ENCODE results near the gene C2CD3.
"Not testable (repeated sequence)": the region's sequence is repeated elsewhere in the genome, so short reads cannot be mapped to it uniquely, and the experiment has no call there.

The C2CD3 gene

DNA sequence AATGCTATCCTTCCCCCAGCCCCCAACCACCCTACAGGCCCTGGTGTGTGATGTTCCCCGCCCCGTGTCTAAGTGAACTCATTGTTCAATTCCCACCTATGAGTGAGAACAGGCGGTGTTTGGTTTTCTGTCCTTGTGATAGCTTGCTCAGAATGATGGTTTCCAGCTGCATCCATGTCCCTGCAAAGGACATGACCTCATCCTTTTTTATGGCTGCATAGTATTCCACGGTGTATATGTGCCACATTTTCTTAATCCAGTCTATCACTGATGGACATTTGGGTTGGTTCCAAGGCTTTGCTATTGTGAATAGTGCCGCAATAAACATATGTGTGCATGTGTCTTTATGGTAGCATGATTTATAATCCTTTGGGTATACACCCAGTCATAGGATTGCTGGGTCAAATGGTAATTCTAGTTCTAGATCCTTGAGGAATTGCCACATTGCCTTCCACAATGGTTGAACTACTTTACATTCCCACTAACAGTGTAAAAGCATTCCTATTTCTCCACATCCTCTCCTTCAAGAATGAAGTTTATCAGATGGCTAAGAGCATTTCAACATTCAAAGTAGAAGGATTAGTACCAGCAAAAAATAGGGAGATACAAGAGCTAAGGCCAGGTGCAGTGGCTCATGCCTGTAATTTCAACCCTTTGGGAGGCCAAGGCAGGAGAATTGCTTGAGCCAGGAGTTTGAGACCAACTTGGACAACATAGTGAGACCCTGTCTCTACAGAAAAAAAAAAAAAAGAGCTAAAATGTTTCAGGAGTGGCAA is 50.4 kb downstream of the C2CD3 start:
- not testable (repeated sequence) for H3K9me3 Mint-ChIP-seq; H3K27me3 Mint-ChIP-seq; H3K4me3 Mint-ChIP-seq; H3K4me1 Mint-ChIP-seq (ENCODE audit: low read depth in 2 of 2); DNase-seq; H3K27ac Mint-ChIP-seq; ATAC-seq (replicated peaks)
- peaks cover 13% of the 10 kb centered on the region for H3K36me3 Mint-ChIP-seq (ENCODE audit: insufficient read depth)

DNA sequence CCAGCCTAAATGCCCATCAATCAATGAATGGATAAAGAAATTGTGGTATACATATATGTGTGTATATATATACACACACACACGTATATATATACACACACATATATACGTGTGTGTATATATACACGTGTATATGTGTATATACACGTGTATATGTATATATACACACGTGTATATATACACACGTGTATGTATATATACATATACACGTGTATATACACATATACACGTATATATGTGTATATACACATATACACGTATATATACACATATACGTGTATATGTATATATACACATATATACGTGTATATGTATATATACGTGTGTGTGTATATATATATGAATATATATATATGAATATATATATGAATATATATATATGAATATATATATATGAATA is 54.1 kb downstream of the C2CD3 start:
- H3K36me3 Mint-ChIP-seq (ENCODE audit: insufficient read depth) = peaks cover 37% of the 10 kb centered on the region
- no peak for ATAC-seq (replicated peaks)
- no peak overlapping the region for H3K27ac Mint-ChIP-seq
- H3K27me3 Mint-ChIP-seq = no peaks in the 10 kb centered on the region
- DNase-seq = no peak
- H3K4me3 Mint-ChIP-seq = no peak overlapping the region
- no peaks in the 10 kb centered on the region for H3K9me3 Mint-ChIP-seq
- no peaks in the 10 kb centered on the region for H3K4me1 Mint-ChIP-seq (ENCODE audit: low read depth in 2 of 2)

DNA sequence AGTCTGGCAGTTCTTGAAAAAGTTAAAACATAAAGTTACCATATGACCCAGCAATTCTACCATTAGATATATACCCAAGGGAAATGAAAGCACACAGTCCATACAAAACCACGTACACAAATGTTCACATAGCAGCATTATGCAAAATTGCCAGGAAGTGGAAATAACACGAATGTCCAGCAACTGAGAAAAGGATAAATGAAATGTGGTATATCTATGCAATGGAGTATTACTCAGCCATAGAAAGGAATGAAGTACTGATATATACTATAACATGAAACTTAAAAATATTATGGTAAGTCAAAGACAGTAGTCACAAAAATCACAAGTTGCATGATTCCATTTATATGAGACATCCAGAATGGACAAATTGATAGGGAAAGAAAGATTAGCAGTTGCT is 57.9 kb downstream of the C2CD3 start:
- DNase-seq = no peak
- peaks cover 37% of the 10 kb centered on the region for H3K36me3 Mint-ChIP-seq (ENCODE audit: insufficient read depth)
- no peaks in the 10 kb centered on the region for H3K9me3 Mint-ChIP-seq
- H3K4me3 Mint-ChIP-seq = no peak overlapping the region
- no peak for ATAC-seq (replicated peaks)
- no peaks in the 10 kb centered on the region for H3K4me1 Mint-ChIP-seq (ENCODE audit: low read depth in 2 of 2)
- H3K27me3 Mint-ChIP-seq = no peaks in the 10 kb centered on the region
- H3K27ac Mint-ChIP-seq = peak overlapping the region in 1 of 2 donors; percentile 46

GRCh38 chr11:74106124-74106523 is 64.7 kb downstream of the C2CD3 start:
- H3K27me3 Mint-ChIP-seq = no peaks in the 10 kb centered on the region
- H3K9me3 Mint-ChIP-seq = no peaks in the 10 kb centered on the region
- no peak overlapping the region for H3K4me3 Mint-ChIP-seq
- no peak overlapping the region for H3K27ac Mint-ChIP-seq
- no peaks in the 10 kb centered on the region for H3K4me1 Mint-ChIP-seq (ENCODE audit: low read depth in 2 of 2)
- DNase-seq (no peak), ATAC-seq (replicated peaks) (no peak)
- peaks cover 31% of the 10 kb centered on the region for H3K36me3 Mint-ChIP-seq (ENCODE audit: insufficient read depth)

- H3K36me3 Mint-ChIP-seq (ENCODE audit: insufficient read depth) = peaks cover 42% of the 10 kb centered on the region
- H3K4me1 Mint-ChIP-seq (ENCODE audit: low read depth in 2 of 2) = peaks cover 0 to 4% of the 10 kb centered on the region in 2 donors
- H3K27me3 Mint-ChIP-seq = no peaks in the 10 kb centered on the region
- ATAC-seq (replicated peaks) (no peak), DNase-seq (no peak)
- no peaks in the 10 kb centered on the region for H3K9me3 Mint-ChIP-seq
- no peak overlapping the region for H3K4me3 Mint-ChIP-seq
- H3K27ac Mint-ChIP-seq = peak overlapping the region; percentile 11 to 30
Measured at GRCh38 chr11:74102321-74102720, 68.5 kb downstream of the C2CD3 start.

GRCh38 chr11:74100735-74101134 is 70.1 kb downstream of the C2CD3 start:
- peaks cover 0 to 4% of the 10 kb centered on the region in 2 donors for H3K4me1 Mint-ChIP-seq (ENCODE audit: low read depth in 2 of 2)
- ATAC-seq (replicated peaks) (no peak), DNase-seq (no peak)
- peaks cover 50% of the 10 kb centered on the region for H3K36me3 Mint-ChIP-seq (ENCODE audit: insufficient read depth)
- no peaks in the 10 kb centered on the region for H3K9me3 Mint-ChIP-seq
- H3K4me3 Mint-ChIP-seq = no peak overlapping the region
- no peaks in the 10 kb centered on the region for H3K27me3 Mint-ChIP-seq
- H3K27ac Mint-ChIP-seq = no peak overlapping the region

GRCh38 chr11:74100231-74100630 is 70.6 kb downstream of the C2CD3 start:
- H3K27ac Mint-ChIP-seq = no peak overlapping the region
- peaks cover 52% of the 10 kb centered on the region for H3K36me3 Mint-ChIP-seq (ENCODE audit: insufficient read depth)
- no peaks in the 10 kb centered on the region for H3K27me3 Mint-ChIP-seq
- DNase-seq = no peak
- no peak overlapping the region for H3K4me3 Mint-ChIP-seq
- H3K9me3 Mint-ChIP-seq = no peaks in the 10 kb centered on the region
- ATAC-seq (replicated peaks) = no peak
- peaks cover 0 to 4% of the 10 kb centered on the region in 2 donors for H3K4me1 Mint-ChIP-seq (ENCODE audit: low read depth in 2 of 2)

- Mint-ChIP-seq H3K4me3 (no peak overlapping the region), H3K4me1 (ENCODE audit: low read depth in 2 of 2) (peaks cover 0 to 4% of the 10 kb centered on the region in 2 donors), H3K27me3 (no peaks in the 10 kb centered on the region), H3K9me3 (no peaks in the 10 kb centered on the region), H3K36me3 (ENCODE audit: insufficient read depth) (peaks cover 54% of the 10 kb centered on the region), H3K27ac (peak overlapping the region in 1 of 2 donors; percentile 80)
- DNase-seq = no peak
- no peak for ATAC-seq (replicated peaks)
Measured at GRCh38 chr11:74097686-74098237, 73.0 kb downstream of the C2CD3 start.

- Mint-ChIP-seq H3K36me3 (ENCODE audit: insufficient read depth) (peaks cover 40% of the 10 kb centered on the region), H3K4me1 (ENCODE audit: low read depth in 2 of 2) (peaks cover 0 to 4% of the 10 kb centered on the region in 2 donors), H3K27me3 (no peaks in the 10 kb centered on the region), H3K4me3 (no peak overlapping the region), H3K9me3 (no peaks in the 10 kb centered on the region), H3K27ac (no peak overlapping the region)
- no peak for DNase-seq
- ATAC-seq (replicated peaks) = no peak
Measured at GRCh38 chr11:74094393-74094792, 76.4 kb downstream of the C2CD3 start.

- DNase-seq = no peak
- Mint-ChIP-seq H3K4me1 (ENCODE audit: low read depth in 2 of 2) (no peaks in the 10 kb centered on the region), H3K27me3 (no peaks in the 10 kb centered on the region), H3K36me3 (ENCODE audit: insufficient read depth) (peaks cover 36% of the 10 kb centered on the region), H3K9me3 (no peaks in the 10 kb centered on the region), H3K4me3 (no peak overlapping the region), H3K27ac (no peak overlapping the region)
- ATAC-seq (replicated peaks) = no peak
Measured at GRCh38 chr11:74092425-74092824, 78.4 kb downstream of the C2CD3 start.

DNA sequence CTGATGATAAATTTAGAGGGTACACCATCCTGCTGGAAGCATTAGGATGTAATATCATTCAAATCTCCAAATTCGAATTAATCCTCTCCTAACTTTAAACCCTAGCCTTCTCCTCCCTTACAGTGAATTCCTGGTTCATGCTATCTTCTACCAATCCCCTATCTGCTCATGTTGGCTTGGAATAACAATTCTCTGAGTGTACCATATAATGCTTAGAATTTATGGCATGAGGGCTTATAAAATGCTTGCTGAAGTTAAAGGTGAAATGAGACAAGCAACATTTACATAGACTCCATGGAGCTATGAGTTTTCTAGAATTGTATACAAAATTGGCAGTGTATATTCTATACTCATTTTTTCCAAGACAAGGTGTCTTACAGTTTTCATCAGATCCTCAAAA is 79.3 kb downstream of the C2CD3 start:
- ATAC-seq (replicated peaks) (no peak), DNase-seq (no peak)
- no peak overlapping the region for H3K27ac Mint-ChIP-seq
- no peaks in the 10 kb centered on the region for H3K4me1 Mint-ChIP-seq (ENCODE audit: low read depth in 2 of 2)
- peaks cover 31% of the 10 kb centered on the region for H3K36me3 Mint-ChIP-seq (ENCODE audit: insufficient read depth)
- H3K27me3 Mint-ChIP-seq = no peaks in the 10 kb centered on the region
- H3K9me3 Mint-ChIP-seq = no peaks in the 10 kb centered on the region
- no peak overlapping the region for H3K4me3 Mint-ChIP-seq

DNA sequence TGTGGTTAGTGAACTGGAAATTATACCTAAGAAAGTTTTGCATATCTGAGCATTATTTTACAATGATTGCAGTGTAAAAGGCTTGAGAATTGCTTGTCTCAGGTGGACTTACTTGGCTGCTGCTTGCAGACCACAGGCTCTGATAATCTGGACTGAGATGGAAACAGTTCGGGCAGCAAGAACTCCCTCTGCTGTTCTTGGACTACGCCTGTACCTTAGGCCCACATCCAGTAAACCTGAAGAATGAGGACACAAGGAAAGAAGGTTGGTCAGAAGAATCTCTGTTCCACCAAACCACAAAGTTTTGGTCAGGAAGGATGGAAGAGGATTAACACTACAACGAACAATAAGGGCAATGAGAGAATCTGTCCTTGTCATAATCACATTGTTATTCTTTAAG is 80.1 kb downstream of the C2CD3 start:
- Mint-ChIP-seq H3K4me3 (no peak overlapping the region), H3K36me3 (ENCODE audit: insufficient read depth) (peaks cover 27% of the 10 kb centered on the region), H3K27me3 (no peaks in the 10 kb centered on the region), H3K4me1 (ENCODE audit: low read depth in 2 of 2) (no peaks in the 10 kb centered on the region), H3K27ac (no peak overlapping the region), H3K9me3 (no peaks in the 10 kb centered on the region)
- DNase-seq (no peak), ATAC-seq (replicated peaks) (no peak)

GRCh38 chr11:74086242-74086884 is 84.4 kb downstream of the C2CD3 start:
- no peak for DNase-seq
- Mint-ChIP-seq H3K27ac (no peak overlapping the region), H3K4me3 (no peak overlapping the region), H3K4me1 (ENCODE audit: low read depth in 2 of 2) (no peaks in the 10 kb centered on the region), H3K36me3 (ENCODE audit: insufficient read depth) (peaks cover 32% of the 10 kb centered on the region), H3K27me3 (no peaks in the 10 kb centered on the region), H3K9me3 (no peaks in the 10 kb centered on the region)
- peak; percentile 53 for ATAC-seq (replicated peaks)

- Mint-ChIP-seq H3K4me1 (ENCODE audit: low read depth in 2 of 2) (no peaks in the 10 kb centered on the region), H3K4me3 (no peak overlapping the region), H3K27me3 (no peaks in the 10 kb centered on the region), H3K27ac (no peak overlapping the region), H3K9me3 (no peaks in the 10 kb centered on the region), H3K36me3 (ENCODE audit: insufficient read depth) (peaks cover 32% of the 10 kb centered on the region)
- DNase-seq (no peak), ATAC-seq (replicated peaks) (no peak)
Measured at GRCh38 chr11:74085542-74085892, 85.3 kb downstream of the C2CD3 start.

All from effector memory CD8-positive, alpha-beta T cell (primary cell).